H1 (cell line): ENCODE measurements around the gene ADGRF1. TPM values are rescaled to one million over a fixed set of nuclear protein-coding genes. Genes with fewer than 3 reads are reported as not detected.

Experiments used
- CTCF ChIA-PET: fragments of 300-600 bp; sonication (Branson Sonifier 250); formaldehyde crosslinking; loops from one replicate; lab custom pipeline; 2021; ENCODE audit not compliant: partially characterized antibody; lab: Charles Lee
- POLR2A ChIA-PET: fragments of 300-600 bp; sonication (Branson Sonifier 250); formaldehyde crosslinking; loops from one replicate; lab custom pipeline; 2021; ENCODE audit warnings: inconsistent platforms; ENCODE audit not compliant: partially characterized antibody; lab: Charles Lee
- DNase-seq, 2 experiments: peaks; one replicate each; pipeline versions ENCODE4 v3.0.0 to v3.0.0-alpha.2; 2010 to 2022; ENCODE audit warnings: low spot score in 2 of 2, low read depth in 1 of 2, mixed read lengths in 1 of 2
- FAIRE-seq: peaks from 2 replicates; lab custom pipeline; 2011; peaks lifted over from hg19 to GRCh38; lab: Jason Lieb, UNC
- H2AFZ ChIP-seq: 2 replicates; pipeline ENCODE4 v1.8.1; 2012; ENCODE audit warnings: low read length, inconsistent platforms
- H2AK5ac ChIP-seq: 2 replicates; pipeline ENCODE4 v1.6.1; 2013; ENCODE audit warnings: low read depth, low read length
- H2BK120ac ChIP-seq: replicated peaks from 2 replicates; pipeline ENCODE3; 2013; ENCODE audit warnings: low read depth, low read length, inconsistent platforms
- H2BK12ac ChIP-seq: 2 replicates; pipeline ENCODE4 v1.6.1; 2013; ENCODE audit warnings: low read depth, low read length
- H2BK15ac ChIP-seq: 2 replicates; pipeline ENCODE4 v1.6.1; 2013; ENCODE audit warnings: low read length
- H2BK20ac ChIP-seq: 2 replicates; pipeline ENCODE4 v1.6.1; 2013; ENCODE audit warnings: low read length
- H2BK5ac ChIP-seq: 2 replicates; pipeline ENCODE4 v1.6.1; 2013; ENCODE audit warnings: low read depth, low read length
- H3K14ac ChIP-seq: 2 replicates; pipeline ENCODE4 v1.6.1; 2013; ENCODE audit warnings: inconsistent platforms; ENCODE audit not compliant: insufficient read length
- H3K18ac ChIP-seq: 2 replicates; pipeline ENCODE4 v1.6.1; 2013; ENCODE audit warnings: low read length; ENCODE audit errors: extremely low read depth
- H3K23ac ChIP-seq: 2 replicates; pipeline ENCODE4 v1.6.1; 2013; ENCODE audit warnings: inconsistent platforms; ENCODE audit not compliant: insufficient read length
- H3K23me2 ChIP-seq: 2 replicates; pipeline ENCODE4 v1.6.1; 2013; ENCODE audit warnings: low read depth, low read length
- H3K27ac ChIP-seq: 2 replicates; pipeline ENCODE4 v1.6.1; 2011; ENCODE audit warnings: low read depth, low read length, inconsistent platforms
- H3K27me3 ChIP-seq, 4 experiments: replicated peaks in 1 of 4; 1 replicate in 1 of 4; 2 replicates in 3 of 4; pipeline versions ENCODE4 v1.6.1 to v1.8.1; 2011 to 2013; ENCODE audit warnings: low read length in 3 of 4, mild to moderate bottlenecking in 3 of 4, inconsistent platforms in 2 of 4, mixed read lengths in 2 of 4, moderate library complexity in 1 of 4; ENCODE audit not compliant: control insufficient read depth in 3 of 4, insufficient read depth in 3 of 4; ENCODE audit errors: extremely low read depth in 1 of 4
- H3K36me3 ChIP-seq, 4 experiments: 2 replicates each; pipeline versions ENCODE4 v1.6.1 to v1.8.1; 2011 to 2013; ENCODE audit warnings: mild to moderate bottlenecking in 4 of 4, low read length in 3 of 4, moderate library complexity in 2 of 4, control low read depth in 1 of 4, inconsistent platforms in 1 of 4; ENCODE audit not compliant: insufficient read depth in 4 of 4, control insufficient read depth in 2 of 4
- H3K4ac ChIP-seq: replicated peaks from 2 replicates; pipeline ENCODE3; 2013; ENCODE audit warnings: low read length, low read depth, mixed read lengths, inconsistent platforms; ENCODE audit not compliant: insufficient read length
- H3K4me1 ChIP-seq, 4 experiments: replicated peaks in 1 of 4; 1 replicate in 1 of 4; 2 replicates in 3 of 4; pipeline versions ENCODE4 v1.6.1 to v1.8.1; 2011 to 2013; ENCODE audit warnings: low read length in 3 of 4, inconsistent platforms in 2 of 4, mixed read lengths in 1 of 4; ENCODE audit not compliant: insufficient read depth in 4 of 4, control insufficient read depth in 3 of 4
- H3K4me2 ChIP-seq, 2 experiments: 2 replicates each; pipeline versions ENCODE4 v1.6.1 to v1.8.1; 2011 to 2013; ENCODE audit warnings: low read depth in 2 of 2, low read length in 2 of 2, control low read depth in 1 of 2, inconsistent platforms in 1 of 2, mild to moderate bottlenecking in 1 of 2; ENCODE audit not compliant: insufficient read depth in 1 of 2
- H3K4me3 ChIP-seq, 4 experiments: fragments of 200-600, 300-600 bp in 1 of 4; sonication (generic), shearing (Covaris generic), sonication (Bioruptor Twin) in 1 of 4; 2 replicates each; pipeline versions ENCODE4 v1.5.1 to v1.8.1; 2011 to 2016; ENCODE audit warnings: low read length in 4 of 4, low read depth in 3 of 4, control low read depth in 2 of 4, inconsistent platforms in 2 of 4, mild to moderate bottlenecking in 2 of 4, mixed read lengths in 1 of 4, moderate library complexity in 1 of 4; ENCODE audit not compliant: insufficient read depth in 2 of 4; ENCODE audit errors: extremely low read depth in 1 of 4
- H3K56ac ChIP-seq: replicated peaks from 2 replicates; pipeline ENCODE3; 2013; ENCODE audit warnings: low read depth, mild to moderate bottlenecking, mixed read lengths, low read length, inconsistent platforms; ENCODE audit not compliant: insufficient read length
- H3K79me1 ChIP-seq: 2 replicates; pipeline ENCODE4 v1.6.1; 2013; ENCODE audit warnings: low read depth, low read length, control low read depth
- H3K79me2 ChIP-seq, 2 experiments: 2 replicates each; pipeline versions ENCODE4 v1.6.1 to v1.8.1; 2012 to 2013; ENCODE audit warnings: low read length in 2 of 2, mild to moderate bottlenecking in 2 of 2, inconsistent platforms in 1 of 2; ENCODE audit not compliant: insufficient read depth in 2 of 2, control insufficient read depth in 1 of 2
- H3K9ac ChIP-seq, 4 experiments: replicated peaks in 1 of 4; 1 replicate in 1 of 4; 2 replicates in 3 of 4; pipeline versions ENCODE4 v1.6.1 to v1.8.1; 2011 to 2013; ENCODE audit warnings: low read depth in 3 of 4, low read length in 3 of 4, control low read depth in 2 of 4, mild to moderate bottlenecking in 2 of 4, moderate library complexity in 2 of 4, inconsistent platforms in 1 of 4; ENCODE audit errors: extremely low read depth in 1 of 4
- H3K9me3 ChIP-seq, 2 experiments: 2 replicates each; pipeline versions ENCODE4 v1.6.1 to v1.8.1; 2012 to 2013; ENCODE audit warnings: mild to moderate bottlenecking in 2 of 2, moderate library complexity in 2 of 2, control low read depth in 1 of 2, inconsistent platforms in 1 of 2, low read depth in 1 of 2, low read length in 1 of 2, mixed read lengths in 1 of 2; ENCODE audit not compliant: insufficient read depth in 2 of 2
- H4K20me1 ChIP-seq, 2 experiments: replicated peaks in 1 of 2; 2 replicates each; pipeline versions ENCODE3 to v1.8.1; 2011 to 2013; ENCODE audit warnings: inconsistent platforms in 2 of 2, low read length in 2 of 2, mild to moderate bottlenecking in 1 of 2; ENCODE audit not compliant: insufficient read depth in 2 of 2, control insufficient read depth in 1 of 2
- H4K5ac ChIP-seq: 2 replicates; pipeline ENCODE4 v1.6.1; 2013; ENCODE audit warnings: low read length, low read depth, mixed read lengths, inconsistent platforms; ENCODE audit not compliant: insufficient read length
- H4K8ac ChIP-seq: 2 replicates; pipeline ENCODE4 v1.8.0; 2013; ENCODE audit warnings: mild to moderate bottlenecking, moderate library complexity, low read length, inconsistent platforms; ENCODE audit not compliant: insufficient read depth; ENCODE audit errors: extremely low read depth
- H4K91ac ChIP-seq: replicated peaks from 2 replicates; pipeline ENCODE3; 2013; ENCODE audit warnings: low read length, mixed read lengths, inconsistent platforms; ENCODE audit not compliant: insufficient read length
- ASH2L ChIP-seq: fragments of 200-600, 300-600 bp; sonication (generic); IDR thresholded peaks from one replicate; pipeline ENCODE4 v1.7.1; 2017; ENCODE audit warnings: low read length
- CEBPB ChIP-seq: IDR thresholded peaks from 2 replicates; pipeline ENCODE4 v1.6.1; 2012; ENCODE audit warnings: low read depth, low read length
- CHD1 ChIP-seq: IDR thresholded peaks from 2 replicates; pipeline ENCODE4 v1.6.1; 2012; ENCODE audit warnings: low read depth, low read length, improper control_type of control experiment
- E2F6 ChIP-seq: IDR thresholded peaks from 2 replicates; pipeline ENCODE4 v1.6.1; 2012; ENCODE audit warnings: inconsistent platforms
- FOSL1 ChIP-seq: IDR thresholded peaks from 2 replicates; pipeline ENCODE4 v1.6.1; 2011; ENCODE audit warnings: mild to moderate bottlenecking, low read depth, low read length, moderate library complexity; ENCODE audit not compliant: insufficient read depth
- GABPA ChIP-seq: IDR thresholded peaks from 2 replicates; pipeline ENCODE4 v1.6.1; 2011; ENCODE audit warnings: mild to moderate bottlenecking, low read length, moderate library complexity, borderline replicate concordance; ENCODE audit not compliant: insufficient read depth
- GTF2F1 ChIP-seq: IDR thresholded peaks from 2 replicates; pipeline ENCODE4 v1.6.1; 2012; ENCODE audit warnings: low read depth, low read length, improper control_type of control experiment, borderline replicate concordance
- JUN ChIP-seq: IDR thresholded peaks from 2 replicates; pipeline ENCODE4 v1.6.1; 2011; ENCODE audit warnings: low read depth, mild to moderate bottlenecking, improper control_type of control experiment, low read length
- RAD21 ChIP-seq, 2 experiments: IDR thresholded peaks in 1 of 2; conservative IDR thresholded peaks in 1 of 2; 2 replicates each; pipeline ENCODE4 v1.6.1; 2011; ENCODE audit warnings: low read depth in 2 of 2, low read length in 2 of 2, improper control_type of control experiment in 1 of 2, inconsistent platforms in 1 of 2, mild to moderate bottlenecking in 1 of 2, moderate library complexity in 1 of 2
- RFX5 ChIP-seq: IDR thresholded peaks from 2 replicates; pipeline ENCODE4 v1.6.1; 2011; ENCODE audit warnings: low read depth, low read length, improper control_type of control experiment, borderline replicate concordance
- SIX5 ChIP-seq: IDR thresholded peaks from 2 replicates; pipeline ENCODE4 v1.6.1; 2011; ENCODE audit warnings: mild to moderate bottlenecking, low read depth, low read length
- SP4 ChIP-seq: IDR thresholded peaks from 2 replicates; pipeline ENCODE4 v1.6.1; 2012; ENCODE audit warnings: low read length, inconsistent platforms
- YY1 ChIP-seq: IDR thresholded peaks from 2 replicates; pipeline ENCODE4 v1.6.1; 2011; ENCODE audit warnings: low read depth, mild to moderate bottlenecking, low read length
- polyA plus RNA-seq, 7 experiments: library from polyadenylated mRNA; depleted of rRNA in 3 of 7; stranded (reverse) in 5 of 7; unstranded in 2 of 7; fragments of >200 nt in 5 of 7; fragments of 200-250 nt in 2 of 7; gene quantifications; 1 replicate in 5 of 7; 2 replicates in 1 of 7; 4 replicates in 1 of 7; pipeline versions ENCODE4 v1.2.1 to v1.2.3, GENCODE V29; 2011 to 2013; ENCODE audit warnings: missing spikeins in 2 of 7, mixed read lengths in 2 of 7
- total RNA-seq: library from RNA; stranded (reverse); fragmentation: NEBNext Ultra II Directional; extraction: Animal tissue kit (Norgen Biotek cat#: 25700); gene quantifications from 2 replicates; pipeline ENCODE4 v1.2.1, GENCODE V29; 2021

The ADGRF1 gene
- total and polyA plus RNA-seq, 2 of the 8 experiments (the other 6 are each of a cell fraction or from before 2014, with no cell fraction given) = not detected

- no peak overlapping the region for H2BK12ac ChIP-seq
- no peaks in the 10 kb centered on the region; the same call in 1 of the 2 replicates for H3K23me2 ChIP-seq
- H3K14ac ChIP-seq = no peak overlapping the region
- H2BK15ac ChIP-seq = no peak overlapping the region
- H3K9ac ChIP-seq = no peak overlapping the region
- H3K36me3 ChIP-seq = no peaks in the 10 kb centered on the region
- no peak overlapping the region for H3K4ac ChIP-seq
- H3K18ac ChIP-seq = no peak overlapping the region
- no peak overlapping the region for H4K5ac ChIP-seq
- H2BK120ac ChIP-seq = no peak overlapping the region
- no peaks in the 10 kb centered on the region for H3K27me3 ChIP-seq
- ChIA-PET POLR2A (no interaction called here), CTCF (interaction anchor here (1.1 kb wide), 2 partner anchors 16 to 102 kb away, joined by 3 read pairs; no protein-coding TSS in a partner anchor)
- H3K4me2 ChIP-seq = no peak overlapping the region
- H3K4me3 ChIP-seq = no peak overlapping the region
- no peak overlapping the region for H4K8ac ChIP-seq
- peaks cover 0 to 7% (median 3%) of the 10 kb centered on the region in 4 experiments; a peak in 2 of 7 replicates for H3K4me1 ChIP-seq
- H3K79me1 ChIP-seq = no peaks in the 10 kb centered on the region
- no peak overlapping the region for H3K27ac ChIP-seq
- FAIRE-seq (no peak), DNase-seq (no peak)
- no peak overlapping the region for H3K23ac ChIP-seq
- H4K91ac ChIP-seq = no peak overlapping the region
- H2BK20ac ChIP-seq = no peak overlapping the region
- no peak overlapping the region for H2AFZ ChIP-seq
- no peaks in the 10 kb centered on the region for H3K9me3 ChIP-seq
- H2AK5ac ChIP-seq = no peak overlapping the region
- H3K56ac ChIP-seq = no peak overlapping the region
- no peaks in the 10 kb centered on the region for H4K20me1 ChIP-seq
- H3K79me2 ChIP-seq = no peaks in the 10 kb centered on the region
- no peak overlapping the region for H2BK5ac ChIP-seq
- TF ChIP-seq JUN = no peak
- no peak for TF ChIP-seq GABPA
- TF ChIP-seq CEBPB = no peak
- TF ChIP-seq GTF2F1 = no peak
- TF ChIP-seq RAD21 (IDR thresholded peaks at IDR 0.05 in 1 of 2, conservative IDR thresholded peaks at IDR 0.05 in 1 of 2; ENCODE audit: low read depth in 2 of 2, low read length in 2 of 2) = no peak
- no peak for TF ChIP-seq RFX5
- TF ChIP-seq SIX5 = no peak
- no peak for TF ChIP-seq YY1
- TF ChIP-seq E2F6 = no peak
- TF ChIP-seq SP4 = no peak
- no peak for TF ChIP-seq FOSL1
- TF ChIP-seq ASH2L = no peak
- TF ChIP-seq CHD1 = no peak
Measured at GRCh38 chr6:46961232-46961631, 80.9 kb downstream of the ADGRF1 start.
